CD4-positive, alpha-beta T cell treated with Interleukin-1 beta for 1 hour (primary cell): ENCODE data around the gene FAHD2B.
"Not testable (repeated sequence)": the region's sequence is repeated elsewhere in the genome, so short reads cannot be mapped to it uniquely, and the experiment has no call there.

Source experiments
- DNase-seq, 2 donors: peaks; one replicate each; pipeline ENCODE4 v3.0.0-alpha.2; 2020 to 2022

The FAHD2B gene

GRCh38 chr2:97094772-97095611 lies at the start of gene FAHD2B:
Gene FAHD2B, minus strand, starts transcription at chr2:97094882. Its CDS starts 3,176 bp downstream, at chr2:97091706.
- peak; percentile 87 to 90 for DNase-seq

GRCh38 chr2:97144016-97144415 lies 49.3 kb upstream of the FAHD2B start:
- DNase-seq, result not testable (repeated sequence)

GRCh38 chr2:97129090-97129489 lies 34.4 kb upstream of the FAHD2B start:
- not testable (repeated sequence) for DNase-seq

- not testable (repeated sequence) for DNase-seq
Observed at GRCh38 chr2:97113882-97114255, 19.2 kb upstream of the FAHD2B start.

- peak; percentile 85 to 87 for DNase-seq
Observed at GRCh38 chr2:97113050-97113881, 18.6 kb upstream of the FAHD2B start, which contains the start of gene ANKRD36. Gene ANKRD36, plus strand, starts transcription at chr2:97113153. Its CDS starts 587 bp downstream, at chr2:97113740.

- peak; percentile 58 to 81 for DNase-seq
Observed at GRCh38 chr2:97112320-97113049, 17.8 kb upstream of the FAHD2B start.

- DNase-seq, result not testable (repeated sequence)
Observed at GRCh38 chr2:97111246-97111645, 16.6 kb upstream of the FAHD2B start.

- DNase-seq, result not testable (repeated sequence)
Observed at GRCh38 chr2:97106878-97107277, 12.2 kb upstream of the FAHD2B start.

GRCh38 chr2:97098786-97099372 lies 4.2 kb upstream of the FAHD2B start:
- not testable (repeated sequence) for DNase-seq

- no peak for DNase-seq
Observed at GRCh38 chr2:97095661-97096060, 979 bp upstream of the FAHD2B start.

GRCh38 chr2:97093983-97094771 lies 505 bp downstream of the FAHD2B start:
- DNase-seq, result not testable (repeated sequence)

- DNase-seq, result not testable (repeated sequence)
Observed at GRCh38 chr2:97092946-97093345, 1.7 kb downstream of the FAHD2B start.

GRCh38 chr2:97088706-97089105 lies 6.0 kb downstream of the FAHD2B start:
- not testable (repeated sequence) for DNase-seq

GRCh38 chr2:97085093-97085492 lies 9.6 kb downstream of the FAHD2B start:
- DNase-seq, result not testable (repeated sequence)

GRCh38 chr2:97083516-97083915 lies 11.2 kb downstream of the FAHD2B start:
- not testable (repeated sequence) for DNase-seq

GRCh38 chr2:97082206-97082605 lies 12.5 kb downstream of the FAHD2B start:
- DNase-seq, result not testable (repeated sequence)

- DNase-seq, result not testable (repeated sequence)
Observed at GRCh38 chr2:97080855-97081254, 13.8 kb downstream of the FAHD2B start.

- not testable (repeated sequence) for DNase-seq
Observed at GRCh38 chr2:97077213-97077612, 17.5 kb downstream of the FAHD2B start.

- DNase-seq, result not testable (repeated sequence)
Observed at GRCh38 chr2:97070915-97071314, 23.8 kb downstream of the FAHD2B start.

- not testable (repeated sequence) for DNase-seq
Observed at GRCh38 chr2:97068722-97069121, 26.0 kb downstream of the FAHD2B start.

- no peak for DNase-seq
Observed at GRCh38 chr2:97068074-97068473, 26.6 kb downstream of the FAHD2B start.
